ENCODE results near the gene HOXD13. TPM values are rescaled to one million over a fixed set of nuclear protein-coding genes. Genes with fewer than 3 reads are reported as not detected.

The HOXD13 gene
- total and polyA plus RNA-seq, 2 experiments from 2014 or later: not detected

- TF ChIP-seq REST (IDR thresholded peaks at IDR 0.05; ENCODE audit: unreplicated experiment) (no peak), EZH2 (IDR thresholded peaks at IDR 0.05; ENCODE audit: low read depth, unreplicated experiment) (no peak), ZNF114 (CRISPR knock-in tag; IDR thresholded peaks at IDR 0.05) (no peak)
Observed at GRCh38 chr2:176056406-176056805, 36.1 kb upstream of the HOXD13 start (continued).

- peaks cover 4% of the 10 kb centered on the region; the same call in 1 of the 2 replicates for H3F3A ChIP-seq (replicated peaks; ENCODE audit: low read depth)
- DNase-seq (ENCODE audit: low spot score) (no peak), ATAC-seq (no peak)
- H2AFZ ChIP-seq: no peak overlapping the region
- H3K4me1 ChIP-seq (ENCODE audit: insufficient read depth): peaks cover 22% of the 10 kb centered on the region
- no peaks in the 10 kb centered on the region for H3K36me3 ChIP-seq (ENCODE audit: insufficient read depth)
- H3K4me2 ChIP-seq: no peak overlapping the region
- H3K4me3 ChIP-seq: no peak overlapping the region
- TF ChIP-seq CTCF (conservative IDR thresholded peaks at IDR 0.05; ENCODE audit: low read depth in 2 of 2): no peak
- TF ChIP-seq EZH2 (IDR thresholded peaks at IDR 0.05; ENCODE audit: low read depth, unreplicated experiment): peak; percentile 18
- no peak for TF ChIP-seq POLR2AphosphoS5 (IDR thresholded peaks at IDR 0.05; ENCODE audit: low read depth)
- H3K79me2 ChIP-seq (replicated peaks; ENCODE audit: insufficient read depth): no peaks in the 10 kb centered on the region
- H3K4me1 Mint-ChIP-seq: peaks cover 16% of the 10 kb centered on the region
- no peak overlapping the region for H3K27ac Mint-ChIP-seq
- no peaks in the 10 kb centered on the region for H3K9me3 Mint-ChIP-seq
- no peak overlapping the region for H3K4me3 Mint-ChIP-seq
- H3K27ac ChIP-seq (ENCODE audit: low read depth): no peak overlapping the region
- H3K27me3 Mint-ChIP-seq (ENCODE audit: insufficient read depth, low read depth, poor library complexity): peaks cover 52% of the 10 kb centered on the region
- H3K27me3 ChIP-seq (ENCODE audit: insufficient read depth): peaks cover 86% of the 10 kb centered on the region
- H3K9me2 ChIP-seq (ENCODE audit: insufficient read depth): no peaks in the 10 kb centered on the region
- peaks cover 7% of the 10 kb centered on the region for H4K20me1 ChIP-seq (replicated peaks; ENCODE audit: insufficient read depth)
- no peaks in the 10 kb centered on the region for H3K36me3 Mint-ChIP-seq (ENCODE audit: low read depth)
Observed at GRCh38 chr2:176063958-176064357, 28.6 kb upstream of the HOXD13 start.

- H3K79me2 ChIP-seq (replicated peaks; ENCODE audit: insufficient read depth): no peaks in the 10 kb centered on the region
- no peaks in the 10 kb centered on the region; the same call in 2 of the 3 replicates for H3K36me3 Mint-ChIP-seq (ENCODE audit: low read depth)
- H3K27ac ChIP-seq (ENCODE audit: low read depth): no peak overlapping the region
- no peaks in the 10 kb centered on the region; the same call in 1 of the 2 replicates for H3K36me3 ChIP-seq (ENCODE audit: insufficient read depth)
- H2AFZ ChIP-seq: peak overlapping the region; percentile 84
- H3K4me2 ChIP-seq: peak overlapping the region; percentile 89
- DNase-seq (ENCODE audit: low spot score) (peak; percentile 64), ATAC-seq (peak; percentile 38)
- no peak overlapping the region for H3K27ac Mint-ChIP-seq
- H3K9me2 ChIP-seq (ENCODE audit: insufficient read depth): no peaks in the 10 kb centered on the region
- H4K20me1 ChIP-seq (replicated peaks; ENCODE audit: insufficient read depth): peaks cover 12% of the 10 kb centered on the region
- H3K4me3 Mint-ChIP-seq: peak overlapping the region; percentile 62
- peaks cover 81% of the 10 kb centered on the region for H3K27me3 Mint-ChIP-seq (ENCODE audit: insufficient read depth, low read depth, poor library complexity)
- no peaks in the 10 kb centered on the region for H3K9me3 Mint-ChIP-seq
- H3F3A ChIP-seq (replicated peaks; ENCODE audit: low read depth): peaks cover 6% of the 10 kb centered on the region; the same call in 1 of the 2 replicates
- H3K4me1 Mint-ChIP-seq: peaks cover 22% of the 10 kb centered on the region
- H3K27me3 ChIP-seq (ENCODE audit: insufficient read depth): peaks cover 100% of the 10 kb centered on the region
- peaks cover 24% of the 10 kb centered on the region for H3K4me1 ChIP-seq (ENCODE audit: insufficient read depth)
- H3K4me3 ChIP-seq: peak overlapping the region; percentile 56
- TF ChIP-seq REST (IDR thresholded peaks at IDR 0.05; ENCODE audit: unreplicated experiment): no peak
- TF ChIP-seq CREB1 (CRISPR knock-in tag; IDR thresholded peaks at IDR 0.05; ENCODE audit: low read depth): no peak
- no peak for TF ChIP-seq NANOG (IDR thresholded peaks at IDR 0.05; ENCODE audit: borderline replicate concordance)
- no peak for TF ChIP-seq JUNB (IDR thresholded peaks at IDR 0.05; ENCODE audit: unreplicated experiment)
- TF ChIP-seq ETS1 (IDR thresholded peaks at IDR 0.05): no peak
Observed at GRCh38 chr2:176066645-176067588, 25.6 kb upstream of the HOXD13 start.
